SK-N-SH (cell line): ENCODE measurements around the gene VGF. TPM values are rescaled to one million over a fixed set of nuclear protein-coding genes. Genes with fewer than 3 reads are reported as not detected.

Experiments used
- CTCF ChIA-PET: fragments of 300-600, 350-600 bp; formaldehyde crosslinking; extraction: SDS; loops from one replicate; lab custom pipeline; 2021; lab: Yijun Ruan, JAX
- POLR2A ChIA-PET: fragments of 350-600 bp; sonication (Branson Sonifier 250); formaldehyde crosslinking; extraction: SDS; loops from one replicate; lab custom pipeline; 2020; ENCODE audit warnings: antibody characterized with exemption, inconsistent platforms; lab: Yijun Ruan, JAX
- DNase-seq: peaks from one replicate; pipeline ENCODE4 v3.0.0; 2012
- H2AFZ ChIP-seq: fragments of 200-600 bp; sonication (generic); 2 replicates; pipeline ENCODE4 v1.8.1; 2016; ENCODE audit warnings: antibody characterized with exemption, mild to moderate bottlenecking, low read depth
- H3F3A ChIP-seq: fragments of 200-600 bp; sonication (generic); replicated peaks from 2 replicates; pipeline ENCODE3; 2016; ENCODE audit warnings: antibody characterized with exemption, mild to moderate bottlenecking; ENCODE audit not compliant: insufficient read depth
- H3K27ac ChIP-seq, 2 experiments: fragments of 200-500 bp in 1 of 2; fragments of 200-600 bp in 1 of 2; sonication (Bioruptor generic) in 1 of 2; sonication (generic), shearing (Covaris generic) in 1 of 2; 2 replicates each; pipeline versions ENCODE4 v1.5.1 to v1.6.1; 2014 to 2016; ENCODE audit warnings: low read depth in 2 of 2, inconsistent platforms in 1 of 2, low read length in 1 of 2, mild to moderate bottlenecking in 1 of 2, mixed read lengths in 1 of 2
- H3K27me3 ChIP-seq: fragments of 200-600 bp; sonication (generic), shearing (Covaris generic); 2 replicates; pipeline ENCODE4 v1.6.1; 2016; ENCODE audit warnings: mixed run types; ENCODE audit not compliant: insufficient read depth
- H3K36me3 ChIP-seq, 2 experiments: fragments of 200-500 bp in 1 of 2; fragments of 200-600 bp in 1 of 2; sonication (Bioruptor generic) in 1 of 2; sonication (generic) in 1 of 2; replicated peaks in 1 of 2; 2 replicates each; pipeline versions ENCODE3 to v1.5.1; 2014 to 2016; ENCODE audit warnings: low read length in 1 of 2, mild to moderate bottlenecking in 1 of 2; ENCODE audit not compliant: insufficient read depth in 2 of 2, control insufficient read depth in 1 of 2
- H3K4me1 ChIP-seq, 2 experiments: fragments of 200-500 bp in 1 of 2; fragments of 200-600 bp in 1 of 2; sonication (Bioruptor generic) in 1 of 2; sonication (generic), shearing (Covaris generic) in 1 of 2; 2 replicates each; pipeline versions ENCODE4 v1.5.1 to v1.6.1; 2014 to 2016; ENCODE audit warnings: low read depth in 1 of 2, low read length in 1 of 2, mixed run types in 1 of 2; ENCODE audit not compliant: insufficient read depth in 2 of 2, control insufficient read depth in 1 of 2
- H3K4me2 ChIP-seq: fragments of 200-600 bp; sonication (generic), shearing (Covaris generic); 2 replicates; pipeline ENCODE4 v1.6.1; 2017; ENCODE audit warnings: mixed run types
- H3K4me3 ChIP-seq, 2 experiments: fragments of 200-500 bp in 1 of 2; fragments of 200-600 bp in 1 of 2; sonication (Bioruptor generic) in 1 of 2; sonication (generic), shearing (Covaris generic) in 1 of 2; 2 replicates each; pipeline versions ENCODE4 v1.5.1 to v1.8.1; 2014 to 2016; ENCODE audit warnings: low read depth in 2 of 2, inconsistent platforms in 1 of 2, low read length in 1 of 2, mild to moderate bottlenecking in 1 of 2, mixed read lengths in 1 of 2, moderate library complexity in 1 of 2
- H3K79me2 ChIP-seq: fragments of 200-600 bp; sonication (generic); 2 replicates; pipeline ENCODE4 v1.8.1; 2017; ENCODE audit warnings: mild to moderate bottlenecking; ENCODE audit not compliant: insufficient read depth
- H3K9ac ChIP-seq: fragments of 200-600 bp; sonication (generic); 2 replicates; pipeline ENCODE4 v1.6.1; 2017; ENCODE audit warnings: mixed run types
- H3K9me2 ChIP-seq: fragments of 200-600 bp; sonication (generic); 2 replicates; pipeline ENCODE4 v1.6.1; 2017; ENCODE audit warnings: mixed run types
- H3K9me3 ChIP-seq: fragments of 200-600 bp; sonication (generic); 2 replicates; pipeline ENCODE4 v1.6.1; 2017; ENCODE audit warnings: mixed run types, mild to moderate bottlenecking, moderate library complexity
- H4K20me1 ChIP-seq: fragments of 200-600 bp; sonication (generic); 2 replicates; pipeline ENCODE4 v1.6.1; 2017; ENCODE audit warnings: mild to moderate bottlenecking, mixed run types; ENCODE audit not compliant: insufficient read depth
- EP300 ChIP-seq, 2 experiments: IDR thresholded peaks; 2 replicates each; pipeline versions ENCODE4 v1.4.0 to v1.6.1; 2012; ENCODE audit warnings: borderline replicate concordance in 1 of 2, low read depth in 1 of 2, low read length in 1 of 2
- EZH2phosphoT487 ChIP-seq: fragments of 200-600 bp; sonication (generic); IDR thresholded peaks from 2 replicates; pipeline ENCODE4 v1.6.1; 2017; ENCODE audit warnings: low read depth, mixed run types, mild to moderate bottlenecking, antibody characterized with exemption, moderate library complexity, borderline replicate concordance
- FOSL2 ChIP-seq: IDR thresholded peaks from 2 replicates; pipeline ENCODE4 v1.4.0; 2012; ENCODE audit warnings: low read depth, mild to moderate bottlenecking, moderate library complexity, borderline replicate concordance
- FOXJ3 ChIP-seq: sonication (generic); formaldehyde crosslinking; IDR thresholded peaks from 2 replicates; pipeline ENCODE4 v1.5.1; 2020; ENCODE audit warnings: mild to moderate bottlenecking, missing genetic modification reagents
- MXI1 ChIP-seq: IDR thresholded peaks from 2 replicates; pipeline ENCODE4 v1.6.1; 2012; ENCODE audit warnings: mild to moderate bottlenecking, low read depth, low read length, improper control_type of control experiment
- NRF1 ChIP-seq: IDR thresholded peaks from 2 replicates; pipeline ENCODE4 v1.6.1; 2012; ENCODE audit warnings: low read depth, mild to moderate bottlenecking, low read length
- PBX3 ChIP-seq: IDR thresholded peaks from 2 replicates; pipeline ENCODE4; 2012
- POLR2AphosphoS5 ChIP-seq: IDR thresholded peaks from 2 replicates; pipeline ENCODE4 v1.6.1; 2012; ENCODE audit warnings: low read depth, low read length
- RXRA ChIP-seq: IDR thresholded peaks from 2 replicates; pipeline ENCODE4 v1.4.0; 2012; ENCODE audit warnings: low read depth, mild to moderate bottlenecking, borderline replicate concordance
- WGBS: methylation state at CpG from one replicate; pipeline ENCODE4 v1.1.6; 2017; ENCODE audit warnings: low lambda C conversion rate; 5-methylcytosine and 5-hydroxymethylcytosine counted together
- polyA plus RNA-seq, 3 experiments: library from polyadenylated mRNA; depleted of rRNA; stranded (reverse); fragments of >200 nt; gene quantifications; 2 replicates each; pipeline ENCODE4 v1.2.3, GENCODE V29; 2012
- TF ChIP-seq, protein P1 (sequence below): IDR thresholded peaks from 2 replicates; pipeline ENCODE4 v1.4.0; 2012; ENCODE audit warnings: low read depth

The VGF gene
- polyA plus RNA-seq, 1 of the 3 experiments (the other 2 are of a cell fraction), result 54.3 TPM

DNA sequence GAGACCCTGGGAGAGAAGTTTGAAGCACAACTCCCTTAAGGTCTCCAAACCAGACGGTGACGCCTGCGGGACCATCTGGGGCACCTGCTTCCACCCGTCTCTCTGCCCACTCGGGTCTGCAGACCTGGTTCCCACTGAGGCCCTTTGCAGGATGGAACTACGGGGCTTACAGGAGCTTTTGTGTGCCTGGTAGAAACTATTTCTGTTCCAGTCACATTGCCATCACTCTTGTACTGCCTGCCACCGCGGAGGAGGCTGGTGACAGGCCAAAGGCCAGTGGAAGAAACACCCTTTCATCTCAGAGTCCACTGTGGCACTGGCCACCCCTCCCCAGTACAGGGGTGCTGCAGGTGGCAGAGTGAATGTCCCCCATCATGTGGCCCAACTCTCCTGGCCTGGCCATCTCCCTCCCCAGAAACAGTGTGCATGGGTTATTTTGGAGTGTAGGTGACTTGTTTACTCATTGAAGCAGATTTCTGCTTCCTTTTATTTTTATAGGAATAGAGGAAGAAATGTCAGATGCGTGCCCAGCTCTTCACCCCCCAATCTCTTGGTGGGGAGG, 27.6 kb downstream of the VGF start:
- Histone ChIP-seq H3K9me2 (no peaks in the 10 kb centered on the region), H3K9me3 (no peaks in the 10 kb centered on the region), H3K79me2 (0 out of 2 replicates have a peak, but pooled peaks cover 7% of the 10 kb centered on the region), H3K4me2 (peak overlapping the region; percentile 49; the same call in 1 of the 2 replicates), H4K20me1 (peaks cover 54% of the 10 kb centered on the region), H3K9ac (peak overlapping the region; percentile 33; the same call in 1 of the 2 replicates), H3K4me1 (peaks cover 11 to 26% of the 10 kb centered on the region in 2 experiments; a peak in 3 of 4 replicates), H3F3A (peaks cover 90% of the 10 kb centered on the region), H3K27ac (peak overlapping the region; percentile 71 to 98), H3K4me3 (0 out of 4 replicates have a peak overlapping the region, but pooled peaks of 1 of the 2 experiments have one; percentile 4), H3K36me3 (peaks cover 21 to 47% of the 10 kb centered on the region in 2 experiments), H2AFZ (no peak overlapping the region), H3K27me3 (no peaks in the 10 kb centered on the region)
- WGBS, result 85% methylated on average over 9 of the region's 9 CpGs
- CTCF ChIA-PET, result interaction anchor here (0.6 to 4.7 kb wide), 40 partner anchors 10 to 355 kb away, joined by 3 to 49 read pairs (median 4); partner anchors contain the start of genes MOGAT3, PLOD3, SERPINE1 and TRIM56
- POLR2A ChIA-PET, result no interaction called here
- TF ChIP-seq NRF1 (no peak), FOXJ3 (CRISPR knock-in tag) (no peak), POLR2AphosphoS5 (peak; percentile 6; the same call in 1 of the 2 replicates), MXI1 (no peak)
- DNase-seq, result no peak

GRCh38 chr7:101134399-101134980, 30.9 kb downstream of the VGF start:
- peaks cover 99% of the 10 kb centered on the region for H3F3A ChIP-seq
- 81% methylated on average over 6 of the region's 6 CpGs for WGBS
- peaks cover 86% of the 10 kb centered on the region for H4K20me1 ChIP-seq
- CTCF ChIA-PET, result interaction anchor here (0.8 to 4.7 kb wide), 12 partner anchors 9 to 168 kb away, joined by 3 to 38 read pairs (median 4); no protein-coding TSS in a partner anchor
- no peak overlapping the region for H2AFZ ChIP-seq
- POLR2A ChIA-PET, result interaction anchor here (1.1 kb wide), 1 partner anchor 9 kb away, joined by 3 read pairs; no protein-coding TSS in a partner anchor
- no peaks in the 10 kb centered on the region for H3K27me3 ChIP-seq
- H3K4me1 ChIP-seq, result peaks cover 11 to 32% of the 10 kb centered on the region in 2 experiments; a peak in 3 of 4 replicates
- H3K27ac ChIP-seq, result peak overlapping the region in 1 of 2 experiments; percentile 98; a peak in 2 of 4 replicates
- H3K36me3 ChIP-seq, result peaks cover 24 to 78% of the 10 kb centered on the region in 2 experiments
- H3K9ac ChIP-seq, result peak overlapping the region; percentile 27; the same call in 1 of the 2 replicates
- H3K9me3 ChIP-seq, result no peaks in the 10 kb centered on the region
- H3K9me2 ChIP-seq, result no peaks in the 10 kb centered on the region
- no peak for DNase-seq
- peaks cover 38% of the 10 kb centered on the region for H3K79me2 ChIP-seq
- H3K4me3 ChIP-seq, result peak overlapping the region in 1 of 2 experiments; percentile 12; a peak in 1 of 4 replicates
- TF ChIP-seq, protein P1, sequence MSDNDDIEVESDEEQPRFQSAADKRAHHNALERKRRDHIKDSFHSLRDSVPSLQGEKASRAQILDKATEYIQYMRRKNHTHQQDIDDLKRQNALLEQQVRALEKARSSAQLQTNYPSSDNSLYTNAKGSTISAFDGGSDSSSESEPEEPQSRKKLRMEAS, result no peak
- TF ChIP-seq EP300 (IDR thresholded peaks at IDR 0.05; ENCODE audit: borderline replicate concordance in 1 of 2, low read depth in 1 of 2, low read length in 1 of 2) (0 out of 4 replicates have a peak, but pooled peaks of 1 of the 2 experiments have one; percentile 10), EZH2phosphoT487 (no peak), PBX3 (0 out of 2 replicates have a peak, but pooled peaks have one; percentile 23), POLR2AphosphoS5 (peak; percentile 58; the same call in 1 of the 2 replicates), FOSL2 (peak; percentile 36; the same call in 1 of the 2 replicates), RXRA (no peak), FOXJ3 (CRISPR knock-in tag) (no peak)
- TF ChIP-seq, all 33 proteins: peak for 4
- H3K4me2 ChIP-seq, result peak overlapping the region; percentile 96
